H9 (cell line): ENCODE measurements around the gene SFR1. TPM values are rescaled to one million over a fixed set of nuclear protein-coding genes. Genes with fewer than 3 reads are reported as not detected.

ENCODE experiments used
- DNase-seq: peaks from one replicate; pipeline ENCODE4 v3.0.0-alpha.2; 2017
- H2AFZ ChIP-seq: one replicate; pipeline ENCODE4 v1.6.1; 2013; ENCODE audit warnings: mild to moderate bottlenecking, low read length, control low read depth, moderate library complexity
- H2AK5ac ChIP-seq: 2 replicates; pipeline ENCODE4 v1.6.1; 2013; ENCODE audit warnings: low read length, control low read depth, mixed read lengths; ENCODE audit not compliant: insufficient read length
- H2BK120ac ChIP-seq: one replicate; pipeline ENCODE4 v1.6.1; 2013; ENCODE audit warnings: low read depth, mild to moderate bottlenecking, low read length, control low read depth, inconsistent platforms; ENCODE audit not compliant: poor library complexity, severe bottlenecking
- H2BK12ac ChIP-seq: 2 replicates; pipeline ENCODE4 v1.6.1; 2013; ENCODE audit warnings: low read length, control low read depth, mixed read lengths, low read depth; ENCODE audit not compliant: insufficient read length
- H2BK15ac ChIP-seq: 2 replicates; pipeline ENCODE4 v1.6.1; 2013; ENCODE audit warnings: low read depth, low read length, control low read depth
- H2BK20ac ChIP-seq: one replicate; pipeline ENCODE4 v1.6.1; 2013; ENCODE audit warnings: low read depth, mild to moderate bottlenecking, low read length, control low read depth, inconsistent platforms; ENCODE audit not compliant: poor library complexity, severe bottlenecking
- H2BK5ac ChIP-seq: 2 replicates; pipeline ENCODE4 v1.6.1; 2013; ENCODE audit warnings: low read length, control low read depth, mixed read lengths; ENCODE audit not compliant: insufficient read length
- H3K14ac ChIP-seq: 2 replicates; pipeline ENCODE4 v1.6.1; 2013; ENCODE audit warnings: low read length, control low read depth; ENCODE audit not compliant: insufficient read depth
- H3K18ac ChIP-seq: 2 replicates; pipeline ENCODE4 v1.6.1; 2013; ENCODE audit warnings: low read depth, mild to moderate bottlenecking, mixed read lengths, low read length, control low read depth; ENCODE audit not compliant: insufficient read length
- H3K23ac ChIP-seq: 2 replicates; pipeline ENCODE4 v1.6.1; 2013; ENCODE audit warnings: low read length, control low read depth, mixed read lengths, low read depth; ENCODE audit not compliant: insufficient read length
- H3K23me2 ChIP-seq: 2 replicates; pipeline ENCODE4 v1.6.1; 2013; ENCODE audit warnings: low read depth, mild to moderate bottlenecking, mixed read lengths, low read length, control low read depth; ENCODE audit not compliant: insufficient read length, poor library complexity, severe bottlenecking
- H3K27ac ChIP-seq: 2 replicates; pipeline ENCODE4 v1.5.1; 2013; ENCODE audit warnings: low read length, control low read depth, mixed read lengths, low read depth; ENCODE audit not compliant: insufficient read length
- H3K27me3 ChIP-seq: 2 replicates; pipeline ENCODE4 v1.6.1; 2013; ENCODE audit warnings: low read length, control low read depth, inconsistent platforms; ENCODE audit not compliant: insufficient read depth
- H3K4ac ChIP-seq: 2 replicates; pipeline ENCODE4 v1.6.1; 2013; ENCODE audit warnings: low read depth, mild to moderate bottlenecking, control low read depth, inconsistent platforms, low read length, moderate library complexity
- H3K4me1 ChIP-seq: 2 replicates; pipeline ENCODE4 v1.6.1; 2013; ENCODE audit warnings: low read length, control low read depth, inconsistent platforms; ENCODE audit not compliant: insufficient read depth
- H3K4me2 ChIP-seq: 2 replicates; pipeline ENCODE4 v1.6.1; 2013; ENCODE audit warnings: low read length, control low read depth, mixed read lengths; ENCODE audit not compliant: insufficient read length, insufficient read depth
- H3K56ac ChIP-seq: 2 replicates; pipeline ENCODE4 v1.6.1; 2013; ENCODE audit warnings: low read depth, mild to moderate bottlenecking, mixed read lengths, low read length, control low read depth; ENCODE audit not compliant: insufficient read length
- H3K79me1 ChIP-seq: 2 replicates; pipeline ENCODE4 v1.6.1; 2013; ENCODE audit warnings: low read depth, mild to moderate bottlenecking, moderate library complexity, low read length, control low read depth, inconsistent platforms; ENCODE audit not compliant: insufficient read depth, poor library complexity, severe bottlenecking
- H3K79me2 ChIP-seq: 2 replicates; pipeline ENCODE4 v1.6.1; 2013; ENCODE audit warnings: low read length, control low read depth, inconsistent platforms; ENCODE audit not compliant: insufficient read depth
- H3K9ac ChIP-seq: 2 replicates; pipeline ENCODE4 v1.6.1; 2013; ENCODE audit warnings: low read length, control low read depth, mixed read lengths; ENCODE audit not compliant: insufficient read length; ENCODE audit errors: extremely low read depth
- H3K9me3 ChIP-seq: one replicate; pipeline ENCODE4 v1.6.1; 2013; ENCODE audit warnings: low read depth, low read length, inconsistent platforms; ENCODE audit not compliant: control insufficient read depth
- H3T11ph ChIP-seq: one replicate; pipeline ENCODE4 v1.6.1; 2013; ENCODE audit warnings: mild to moderate bottlenecking, low read length, control low read depth, inconsistent platforms
- H4K20me1 ChIP-seq: one replicate; pipeline ENCODE4 v1.6.1; 2013; ENCODE audit not compliant: control insufficient read depth, insufficient read length, insufficient read depth
- H4K5ac ChIP-seq: 2 replicates; pipeline ENCODE4 v1.6.1; 2013; ENCODE audit warnings: low read depth, mild to moderate bottlenecking, mixed read lengths, low read length, control low read depth; ENCODE audit not compliant: insufficient read length
- H4K8ac ChIP-seq: replicated peaks from 2 replicates; pipeline ENCODE4 v1.6.1; 2013; ENCODE audit warnings: low read length, control low read depth, mixed read lengths, low read depth; ENCODE audit not compliant: insufficient read length
- H4K91ac ChIP-seq: 2 replicates; pipeline ENCODE4 v1.6.1; 2013; ENCODE audit warnings: low read depth, mild to moderate bottlenecking, moderate library complexity, mixed read lengths, low read length, control low read depth; ENCODE audit not compliant: insufficient read length
- H3K27ac Mint-ChIP-seq, 3 experiments: 2 replicates in 2 of 3; 3 replicates in 1 of 3; pipeline ENCODE4 v1.8.0; 2020 to 2021; ENCODE audit warnings: mixed read lengths in 3 of 3, mild to moderate bottlenecking in 1 of 3, moderate library complexity in 1 of 3
- H3K27me3 Mint-ChIP-seq: 2 replicates; pipeline ENCODE4 v1.8.0; 2021; ENCODE audit warnings: low read depth, mild to moderate bottlenecking, moderate library complexity, mixed read lengths
- H3K36me3 Mint-ChIP-seq, 3 experiments: 2 replicates in 2 of 3; 3 replicates in 1 of 3; pipeline ENCODE4 v1.8.0; 2020 to 2021; ENCODE audit warnings: low read depth in 3 of 3, mixed read lengths in 3 of 3; ENCODE audit not compliant: insufficient read depth in 1 of 3
- H3K4me1 Mint-ChIP-seq, 2 experiments: 2 replicates each; pipeline ENCODE4 v1.8.0; 2020; ENCODE audit warnings: mixed read lengths in 2 of 2
- H3K4me3 Mint-ChIP-seq, 2 experiments: 2 replicates in 1 of 2; 3 replicates in 1 of 2; pipeline ENCODE4 v1.8.0; 2020 to 2021; ENCODE audit warnings: mild to moderate bottlenecking in 2 of 2, mixed read lengths in 2 of 2, moderate library complexity in 1 of 2
- H3K9me3 Mint-ChIP-seq, 2 experiments: 2 replicates in 1 of 2; 3 replicates in 1 of 2; pipeline ENCODE4 v1.8.0; 2020; ENCODE audit warnings: mild to moderate bottlenecking in 2 of 2, mixed read lengths in 2 of 2, moderate library complexity in 1 of 2
- CTCF ChIP-seq: fragments of 200-600 bp; sonication (generic); conservative IDR thresholded peaks from 3 replicates; pipeline ENCODE4 v1.8.0; 2021; ENCODE audit warnings: antibody characterized with exemption, mild to moderate bottlenecking
- total RNA-seq: library from RNA; stranded (reverse); gene quantifications from 2 replicates; pipeline ENCODE4 v1.2.1, GENCODE V29; 2021

The SFR1 gene
- total RNA-seq, 1 experiment from 2014 or later, result 6.5 TPM

DNA sequence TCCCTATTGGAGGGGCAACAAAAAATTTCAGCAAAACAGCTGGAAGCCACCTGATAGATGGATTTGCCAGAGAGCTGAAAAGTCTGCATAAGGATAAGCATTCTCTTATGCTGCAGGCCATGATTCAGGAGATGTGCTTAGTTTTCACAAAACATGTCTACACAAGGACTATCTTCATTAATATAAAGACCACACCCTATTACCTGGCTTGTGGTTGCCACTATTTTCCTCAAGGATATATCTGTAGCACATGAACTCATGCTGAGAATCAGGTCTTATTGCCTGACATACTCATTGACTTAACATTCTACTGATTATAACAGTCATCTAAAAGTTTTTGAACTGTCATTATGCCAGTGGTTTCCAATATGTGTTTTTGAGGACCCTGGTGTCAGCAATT, 29.2 kb upstream of the SFR1 start:
- H3K79me1 ChIP-seq, result no peaks in the 10 kb centered on the region
- no peaks in the 10 kb centered on the region for H3K27me3 ChIP-seq
- no peak overlapping the region for H3K27ac ChIP-seq
- H4K5ac ChIP-seq, result no peak overlapping the region
- no peak overlapping the region for H2BK5ac ChIP-seq
- H3K9ac ChIP-seq, result no peak overlapping the region
- Mint-ChIP-seq H3K27ac (no peak overlapping the region), H3K36me3 (peaks cover 0 to 12% (median 6%) of the 10 kb centered on the region in 3 experiments; a peak in 4 of 7 replicates), H3K27me3 (no peaks in the 10 kb centered on the region; the same call in 1 of the 2 replicates), H3K4me3 (no peak overlapping the region), H3K9me3 (peaks cover 11% of the 10 kb centered on the region in 2 experiments), H3K4me1 (peaks cover 11 to 18% of the 10 kb centered on the region in 2 experiments)
- H4K91ac ChIP-seq, result no peak overlapping the region
- no peak overlapping the region for H3K4ac ChIP-seq
- no peak overlapping the region for H3K4me2 ChIP-seq
- no peaks in the 10 kb centered on the region for H4K20me1 ChIP-seq
- H3K56ac ChIP-seq, result no peak overlapping the region
- H3T11ph ChIP-seq, result no peak overlapping the region
- H3K4me1 ChIP-seq, result peaks cover 10% of the 10 kb centered on the region; the same call in 1 of the 2 replicates
- DNase-seq, result no peak
- no peak overlapping the region for H4K8ac ChIP-seq
- no peak overlapping the region for H3K14ac ChIP-seq
- H3K18ac ChIP-seq, result no peak overlapping the region
- no peaks in the 10 kb centered on the region for H3K23me2 ChIP-seq
- no peak overlapping the region for H2BK12ac ChIP-seq
- H2BK15ac ChIP-seq, result no peak overlapping the region
- no peak for TF ChIP-seq CTCF
- no peak overlapping the region for H3K23ac ChIP-seq
- no peak overlapping the region for H2BK20ac ChIP-seq
- H3K79me2 ChIP-seq, result no peaks in the 10 kb centered on the region
- no peak overlapping the region for H2AK5ac ChIP-seq
- H3K9me3 ChIP-seq, result no peaks in the 10 kb centered on the region
- H2AFZ ChIP-seq, result no peak overlapping the region
- H2BK120ac ChIP-seq, result no peak overlapping the region
